H7 (cell line): ENCODE data around the gene ZBTB8A. TPM values are rescaled to one million over a fixed set of nuclear protein-coding genes. Genes with fewer than 3 reads are reported as not detected.
A peak's percentile ranks its signal among the peaks of the same experiment; 100 is the strongest.
"Not testable (repeated sequence)": the region's sequence is repeated elsewhere in the genome, so short reads cannot be mapped to it uniquely, and the experiment has no call there.

ENCODE experiments used
- DNase-seq: peaks from one replicate; pipeline ENCODE4 v3.0.0; 2012
- H3K27me3 ChIP-seq: 2 replicates; pipeline ENCODE4 v1.6.0; 2011; ENCODE audit warnings: mild to moderate bottlenecking, low read length; ENCODE audit not compliant: control insufficient read depth, insufficient read depth
- H3K36me3 ChIP-seq: replicated peaks from 2 replicates; pipeline ENCODE4 v1.5.1; 2011; ENCODE audit warnings: low read length; ENCODE audit not compliant: control insufficient read depth, insufficient read depth
- H3K4me3 ChIP-seq: 2 replicates; pipeline ENCODE4 v1.5.1; 2011; ENCODE audit warnings: low read depth, mild to moderate bottlenecking, control low read depth, low read length, moderate library complexity; ENCODE audit not compliant: insufficient read depth
- total RNA-seq: library from RNA; depleted of rRNA; stranded (reverse); fragments of >200 nt; shearing (Covaris generic); gene quantifications from 2 replicates; pipeline ENCODE4 v1.2.3, GENCODE V29; 2014

Gene ZBTB8A
- total RNA-seq, 1 experiment from 2014 or later, result 6.2 TPM

GRCh38 chr1:32557035-32557434 lies 17.8 kb downstream of the ZBTB8A start:
- not testable (repeated sequence) for H3K27me3 ChIP-seq, H3K4me3 ChIP-seq, H3K36me3 ChIP-seq, DNase-seq

GRCh38 chr1:32557812-32558211 lies 18.6 kb downstream of the ZBTB8A start:
- no peak for DNase-seq
- Histone ChIP-seq H3K27me3 (no peaks in the 10 kb centered on the region), H3K4me3 (no peak overlapping the region), H3K36me3 (no peaks in the 10 kb centered on the region; the same call in none of the 2 replicates)

- Histone ChIP-seq H3K27me3 (no peaks in the 10 kb centered on the region), H3K36me3 (peaks cover 1% of the 10 kb centered on the region)
Measured at GRCh38 chr1:32568929-32569328, 29.7 kb downstream of the ZBTB8A start.

GRCh38 chr1:32580348-32581017 lies 41.3 kb downstream of the ZBTB8A start:
- Histone ChIP-seq H3K36me3 (no peaks in the 10 kb centered on the region; the same call in 1 of the 2 replicates), H3K4me3 (no peak overlapping the region), H3K27me3 (no peaks in the 10 kb centered on the region)
- no peak for DNase-seq

More at GRCh38 chr1:32568929-32569328, 29.7 kb downstream of the ZBTB8A start:
- no peak overlapping the region for H3K4me3 ChIP-seq
- DNase-seq, result no peak

GRCh38 chr1:32592943-32593342 lies 53.7 kb downstream of the ZBTB8A start:
- no peaks in the 10 kb centered on the region; the same call in 1 of the 2 replicates for H3K36me3 ChIP-seq
- no peak overlapping the region for H3K4me3 ChIP-seq
- no peaks in the 10 kb centered on the region for H3K27me3 ChIP-seq
- no peak for DNase-seq

GRCh38 chr1:32600034-32600433 lies 60.8 kb downstream of the ZBTB8A start:
- no peak for DNase-seq
- Histone ChIP-seq H3K27me3 (no peaks in the 10 kb centered on the region), H3K4me3 (no peak overlapping the region), H3K36me3 (peaks cover 1% of the 10 kb centered on the region)

GRCh38 chr1:32605711-32606424 lies 66.6 kb downstream of the ZBTB8A start:
- Histone ChIP-seq H3K27me3 (no peaks in the 10 kb centered on the region), H3K36me3 (no peaks in the 10 kb centered on the region), H3K4me3 (no peak overlapping the region)
- no peak for DNase-seq

GRCh38 chr1:32606565-32607371 lies 67.5 kb downstream of the ZBTB8A start:
- no peak for DNase-seq

GRCh38 chr1:32609180-32609579 lies 70.0 kb downstream of the ZBTB8A start:
- DNase-seq, result no peak
- no peaks in the 10 kb centered on the region for H3K27me3 ChIP-seq
- H3K36me3 ChIP-seq, result no peaks in the 10 kb centered on the region
- H3K4me3 ChIP-seq, result no peak overlapping the region

More at GRCh38 chr1:32606565-32607371, 67.5 kb downstream of the ZBTB8A start:
- Histone ChIP-seq H3K36me3 (no peaks in the 10 kb centered on the region), H3K4me3 (no peak overlapping the region), H3K27me3 (no peaks in the 10 kb centered on the region)

GRCh38 chr1:32611859-32612188 lies 72.6 kb downstream of the ZBTB8A start:
- H3K4me3 ChIP-seq, result peak overlapping the region; percentile 59
- no peak for DNase-seq
- H3K27me3 ChIP-seq, result no peaks in the 10 kb centered on the region
- no peaks in the 10 kb centered on the region for H3K36me3 ChIP-seq

- H3K4me3 ChIP-seq, result peak overlapping the region; percentile 59
- DNase-seq, result peak; percentile 94
- no peaks in the 10 kb centered on the region for H3K27me3 ChIP-seq
- no peaks in the 10 kb centered on the region for H3K36me3 ChIP-seq
Measured at GRCh38 chr1:32612189-32612881, 73.1 kb downstream of the ZBTB8A start.

GRCh38 chr1:32613472-32613871 lies 74.2 kb downstream of the ZBTB8A start:
- Histone ChIP-seq H3K36me3 (no peaks in the 10 kb centered on the region), H3K4me3 (no peak overlapping the region), H3K27me3 (no peaks in the 10 kb centered on the region)
- no peak for DNase-seq

GRCh38 chr1:32618673-32619221 lies 79.5 kb downstream of the ZBTB8A start:
- Histone ChIP-seq H3K4me3 (no peak overlapping the region), H3K27me3 (no peaks in the 10 kb centered on the region), H3K36me3 (no peaks in the 10 kb centered on the region; the same call in 1 of the 2 replicates)
- no peak for DNase-seq
